ENCODE data around the gene TMEM127.
"Not testable (repeated sequence)": the region's sequence is repeated elsewhere in the genome, so short reads cannot be mapped to it uniquely, and the experiment has no call there.

Gene TMEM127

GRCh38 chr2:96231316-96231715 is 34.5 kb downstream of the TMEM127 start:
- no peak for TF ChIP-seq CTCF (conservative IDR thresholded peaks at IDR 0.05; ENCODE audit: low read depth)
- POLR2A ChIA-PET (ENCODE audit: low non-redundant PET) = no interaction called here

GRCh38 chr2:96225016-96225533 is 40.7 kb downstream of the TMEM127 start:
- ChIA-PET CTCF (no interaction called here), POLR2A (ENCODE audit: low non-redundant PET) (interaction anchor here (0.6 kb wide), 1 partner anchor 43 kb away, joined by 3 read pairs; no protein-coding TSS in a partner anchor)
- TF ChIP-seq CTCF (conservative IDR thresholded peaks at IDR 0.05; ENCODE audit: low read depth) = no peak
- H3K27ac ChIP-seq = no peak overlapping the region
- no peak for DNase-seq (ENCODE audit: low spot score)

More at GRCh38 chr2:96231316-96231715, 34.5 kb downstream of the TMEM127 start:
- no peak for DNase-seq (ENCODE audit: low spot score)
- H3K27ac ChIP-seq = no peak overlapping the region
- CTCF ChIA-PET = no interaction called here

GRCh38 chr2:96221106-96221505 is 44.7 kb downstream of the TMEM127 start:
- H3K27ac ChIP-seq; CTCF ChIA-PET; POLR2A ChIA-PET (ENCODE audit: low non-redundant PET); DNase-seq (ENCODE audit: low spot score): not testable (repeated sequence)

- POLR2A ChIA-PET (ENCODE audit: low non-redundant PET); DNase-seq (ENCODE audit: low spot score); H3K27ac ChIP-seq: not testable (repeated sequence)
- CTCF ChIA-PET = interaction anchor here (0.6 kb wide), 1 partner anchor 945 kb away, joined by 3 read pairs; no protein-coding TSS in a partner anchor
These were observed 45.8 kb downstream of the TMEM127 start for GRCh38 chr2:96219959-96220358.

GRCh38 chr2:96218508-96219131 is 47.2 kb downstream of the TMEM127 start:
- no peak overlapping the region for H3K27ac ChIP-seq
- no peak for DNase-seq (ENCODE audit: low spot score)
- POLR2A ChIA-PET (ENCODE audit: low non-redundant PET) = no interaction called here
- CTCF ChIA-PET = no interaction called here
- TF ChIP-seq CTCF (conservative IDR thresholded peaks at IDR 0.05; ENCODE audit: low read depth) = no peak

- POLR2A ChIA-PET (ENCODE audit: low non-redundant PET) = no interaction called here
- no peak for TF ChIP-seq CTCF (conservative IDR thresholded peaks at IDR 0.05; ENCODE audit: low read depth)
- CTCF ChIA-PET = no interaction called here
These were observed 51.2 kb downstream of the TMEM127 start for GRCh38 chr2:96214554-96214953.

GRCh38 chr2:96213379-96213778 is 52.4 kb downstream of the TMEM127 start:
- no peak for TF ChIP-seq CTCF (conservative IDR thresholded peaks at IDR 0.05; ENCODE audit: low read depth)
- DNase-seq (ENCODE audit: low spot score) = no peak
- POLR2A ChIA-PET (ENCODE audit: low non-redundant PET) = interaction anchor here (0.7 kb wide), 1 partner anchor 803 kb away, joined by 3 read pairs; no protein-coding TSS in a partner anchor
- H3K27ac ChIP-seq = no peak overlapping the region
- CTCF ChIA-PET = no interaction called here

More at GRCh38 chr2:96214554-96214953, 51.2 kb downstream of the TMEM127 start:
- no peak overlapping the region for H3K27ac ChIP-seq
- DNase-seq (ENCODE audit: low spot score) = no peak
